DOHH2 (cell line): ENCODE data around the gene TMEM269.

Experiments
- H3F3A ChIP-seq: fragments of 200-600 bp; sonication (generic), shearing (Covaris generic); 2 replicates; pipeline ENCODE4 v1.6.0; 2016; ENCODE audit warnings: antibody characterized with exemption, mild to moderate bottlenecking; ENCODE audit not compliant: control insufficient read depth, insufficient read depth
- H3K27ac ChIP-seq: fragments of 200-600 bp; sonication (generic); 2 replicates; pipeline ENCODE4 v1.5.1; 2014; ENCODE audit warnings: low read depth, mild to moderate bottlenecking, low read length, moderate library complexity
- H3K27me3 ChIP-seq: fragments of 200-600 bp; sonication (generic); 2 replicates; pipeline ENCODE4 v1.6.1; 2014; ENCODE audit warnings: mild to moderate bottlenecking, low read length, mixed read lengths; ENCODE audit not compliant: control insufficient read depth
- H3K36me3 ChIP-seq: fragments of 200-600 bp; sonication (generic); 2 replicates; pipeline ENCODE4 v1.6.1; 2014; ENCODE audit warnings: mild to moderate bottlenecking, low read length, moderate library complexity, mixed read lengths; ENCODE audit not compliant: control insufficient read depth
- H3K4me1 ChIP-seq: fragments of 200-600 bp; sonication (generic); 2 replicates; pipeline ENCODE4 v1.6.1; 2014; ENCODE audit warnings: mild to moderate bottlenecking, low read length, mixed read lengths; ENCODE audit not compliant: control insufficient read depth
- H3K4me2 ChIP-seq: fragments of 200-600 bp; sonication (generic); 2 replicates; pipeline ENCODE4 v1.6.0; 2014; ENCODE audit warnings: mild to moderate bottlenecking, low read length, moderate library complexity
- H3K4me3 ChIP-seq: fragments of 200-600 bp; sonication (generic); 2 replicates; pipeline ENCODE4 v1.5.1; 2014; ENCODE audit warnings: mild to moderate bottlenecking, low read length, mixed read lengths
- H3K79me2 ChIP-seq: fragments of 200-600 bp; sonication (generic); 2 replicates; pipeline ENCODE4 v1.6.1; 2014; ENCODE audit warnings: mild to moderate bottlenecking, low read length, mixed read lengths; ENCODE audit not compliant: control insufficient read depth
- H3K9me2 ChIP-seq: fragments of 200-600 bp; sonication (generic); replicated peaks from 2 replicates; pipeline ENCODE4 v1.6.1; 2014; ENCODE audit warnings: mild to moderate bottlenecking, low read length, mixed read lengths; ENCODE audit not compliant: control insufficient read depth
- H3K9me3 ChIP-seq: fragments of 200-600 bp; sonication (generic); 2 replicates; pipeline ENCODE4 v1.6.1; 2014; ENCODE audit warnings: antibody characterized with exemption, low read length, mixed read lengths; ENCODE audit not compliant: control insufficient read depth, insufficient read depth
- H4K20me1 ChIP-seq: fragments of 200-600 bp; sonication (generic); 2 replicates; pipeline ENCODE4 v1.6.0; 2014; ENCODE audit warnings: low read depth, mild to moderate bottlenecking, antibody characterized with exemption, low read length, moderate library complexity; ENCODE audit not compliant: control insufficient read depth, insufficient read depth
- CTCF ChIP-seq: fragments of 200-600 bp; sonication (generic); IDR thresholded peaks from one replicate; pipeline ENCODE4 v1.5.1; 2014; ENCODE audit warnings: antibody characterized with exemption, mild to moderate bottlenecking, low read depth, low read length; ENCODE audit not compliant: poor library complexity, severe bottlenecking
- EZH2phosphoT487 ChIP-seq: fragments of 200-600 bp; sonication (generic); IDR thresholded peaks from 2 replicates; pipeline ENCODE4 v1.6.1; 2017; ENCODE audit warnings: borderline replicate concordance, mild to moderate bottlenecking, antibody characterized with exemption, low read length, moderate library complexity, mixed read lengths

The TMEM269 gene

DNA sequence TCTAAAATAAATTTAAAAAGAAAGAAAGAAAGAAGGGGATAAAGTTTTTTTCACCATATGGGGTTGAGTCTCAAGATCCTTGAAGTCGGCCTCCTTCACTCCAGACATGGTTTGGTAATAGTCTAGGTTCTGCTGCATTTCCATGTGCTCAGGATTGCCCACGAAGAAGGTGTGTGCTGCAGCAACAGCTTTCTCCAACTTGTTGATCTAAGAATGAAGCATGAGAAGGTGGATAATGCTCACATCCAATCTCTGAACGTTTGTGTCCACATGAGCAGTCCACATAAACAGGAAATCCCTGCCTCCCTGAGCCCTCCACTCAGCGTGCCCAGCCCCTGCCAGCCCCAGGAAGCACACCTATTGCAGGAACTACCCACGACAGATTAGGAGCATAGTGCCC lies 22.5 kb upstream of the TMEM269 start:
- Histone ChIP-seq H3K9me3 (no peaks in the 10 kb centered on the region), H3K4me2 (no peak overlapping the region), H3K36me3 (peaks cover 37% of the 10 kb centered on the region), H3K27ac (no peak overlapping the region), H3K9me2 (no peaks in the 10 kb centered on the region), H3K27me3 (no peaks in the 10 kb centered on the region), H4K20me1 (peaks cover 12% of the 10 kb centered on the region; the same call in 1 of the 2 replicates), H3F3A (peaks cover 2% of the 10 kb centered on the region; the same call in 1 of the 2 replicates), H3K4me3 (no peak overlapping the region), H3K79me2 (peaks cover 41% of the 10 kb centered on the region), H3K4me1 (peaks cover 25% of the 10 kb centered on the region)
- TF ChIP-seq CTCF (no peak), EZH2phosphoT487 (no peak)

DNA sequence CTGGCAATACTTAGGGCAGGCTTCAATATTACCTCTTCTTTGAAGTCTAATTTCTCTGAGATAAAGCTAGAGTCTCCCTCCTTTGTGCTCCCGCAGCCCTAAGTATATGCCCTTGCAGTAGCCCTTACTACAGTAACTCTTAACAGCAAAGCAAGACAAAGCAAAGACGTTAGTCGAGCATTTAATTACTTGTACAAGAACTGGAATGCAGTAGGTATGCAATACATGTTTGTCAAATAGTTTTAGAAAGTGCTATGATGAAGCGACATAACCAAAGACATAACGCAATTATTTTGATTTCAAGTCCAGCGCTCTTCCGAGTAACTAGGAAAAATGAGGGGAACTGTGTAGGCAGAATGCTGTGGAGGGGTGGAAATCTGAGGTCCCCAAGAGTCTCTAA lies 19.5 kb upstream of the TMEM269 start:
- peaks cover 12% of the 10 kb centered on the region; the same call in 1 of the 2 replicates for H4K20me1 ChIP-seq
- no peak overlapping the region for H3K27ac ChIP-seq
- peak overlapping the region; percentile 90 for H3K4me2 ChIP-seq
- TF ChIP-seq CTCF (no peak), EZH2phosphoT487 (no peak)
- peaks cover 2% of the 10 kb centered on the region; the same call in 1 of the 2 replicates for H3F3A ChIP-seq
- H3K4me1 ChIP-seq: peaks cover 29% of the 10 kb centered on the region
- H3K4me3 ChIP-seq: peak overlapping the region; percentile 90
- H3K79me2 ChIP-seq: peaks cover 70% of the 10 kb centered on the region
- H3K9me2 ChIP-seq: no peaks in the 10 kb centered on the region
- no peaks in the 10 kb centered on the region for H3K9me3 ChIP-seq
- no peaks in the 10 kb centered on the region for H3K27me3 ChIP-seq
- peaks cover 25% of the 10 kb centered on the region for H3K36me3 ChIP-seq

GRCh38 chr1:42765832-42766740 lies 18.7 kb upstream of the TMEM269 start:
- peaks cover 29% of the 10 kb centered on the region for H3K4me1 ChIP-seq
- peaks cover 78% of the 10 kb centered on the region for H3K79me2 ChIP-seq
- H3F3A ChIP-seq: peaks cover 2% of the 10 kb centered on the region; the same call in 1 of the 2 replicates
- H3K36me3 ChIP-seq: peaks cover 25% of the 10 kb centered on the region
- H3K9me3 ChIP-seq: no peaks in the 10 kb centered on the region
- no peaks in the 10 kb centered on the region for H3K27me3 ChIP-seq
- H3K4me2 ChIP-seq: peak overlapping the region; percentile 90
- H3K9me2 ChIP-seq: no peaks in the 10 kb centered on the region
- peak overlapping the region; percentile 90 for H3K4me3 ChIP-seq
- H4K20me1 ChIP-seq: peaks cover 12% of the 10 kb centered on the region; the same call in 1 of the 2 replicates
- TF ChIP-seq CTCF (peak; percentile 64), EZH2phosphoT487 (no peak)
- H3K27ac ChIP-seq: peak overlapping the region; percentile 24; the same call in 1 of the 2 replicates
